ENCODE data around the gene GBP6.
"Not testable (repeated sequence)": the region's sequence is repeated elsewhere in the genome, so short reads cannot be mapped to it uniquely, and the experiment has no call there.

DNA sequence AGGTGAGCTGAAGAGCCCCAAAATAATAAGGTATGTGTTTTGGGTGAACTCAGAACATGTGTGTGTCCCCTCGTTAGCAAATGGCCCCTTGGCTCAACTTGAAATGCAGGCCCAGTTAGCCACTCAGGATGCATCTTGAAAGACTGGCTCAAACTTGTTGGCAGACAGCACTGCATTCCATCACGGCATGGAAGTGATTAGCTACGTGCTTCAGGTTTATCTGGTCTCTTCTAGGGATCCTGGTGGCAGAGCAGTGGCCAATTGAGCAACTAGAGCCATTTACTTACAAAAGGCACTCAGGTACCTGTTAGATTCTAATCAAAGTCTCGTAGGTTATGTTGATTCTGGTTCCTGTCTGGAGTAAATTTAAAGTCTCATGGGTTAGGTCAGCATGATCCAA, 65.8 kb downstream of the GBP6 start:
- TF ChIP-seq RAD21 (IDR thresholded peaks at IDR 0.05); SP1 (IDR thresholded peaks at IDR 0.05); GABPA (IDR thresholded peaks at IDR 0.05 in 1 of 2, conservative IDR thresholded peaks at IDR 0.05 in 1 of 2); TAF1 (conservative IDR thresholded peaks at IDR 0.05); YY1 (IDR thresholded peaks at IDR 0.05): not testable (repeated sequence)
- TF ChIP-seq, protein P1, sequence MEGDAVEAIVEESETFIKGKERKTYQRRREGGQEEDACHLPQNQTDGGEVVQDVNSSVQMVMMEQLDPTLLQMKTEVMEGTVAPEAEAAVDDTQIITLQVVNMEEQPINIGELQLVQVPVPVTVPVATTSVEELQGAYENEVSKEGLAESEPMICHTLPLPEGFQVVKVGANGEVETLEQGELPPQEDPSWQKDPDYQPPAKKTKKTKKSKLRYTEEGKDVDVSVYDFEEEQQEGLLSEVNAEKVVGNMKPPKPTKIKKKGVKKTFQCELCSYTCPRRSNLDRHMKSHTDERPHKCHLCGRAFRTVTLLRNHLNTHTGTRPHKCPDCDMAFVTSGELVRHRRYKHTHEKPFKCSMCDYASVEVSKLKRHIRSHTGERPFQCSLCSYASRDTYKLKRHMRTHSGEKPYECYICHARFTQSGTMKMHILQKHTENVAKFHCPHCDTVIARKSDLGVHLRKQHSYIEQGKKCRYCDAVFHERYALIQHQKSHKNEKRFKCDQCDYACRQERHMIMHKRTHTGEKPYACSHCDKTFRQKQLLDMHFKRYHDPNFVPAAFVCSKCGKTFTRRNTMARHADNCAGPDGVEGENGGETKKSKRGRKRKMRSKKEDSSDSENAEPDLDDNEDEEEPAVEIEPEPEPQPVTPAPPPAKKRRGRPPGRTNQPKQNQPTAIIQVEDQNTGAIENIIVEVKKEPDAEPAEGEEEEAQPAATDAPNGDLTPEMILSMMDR (IDR thresholded peaks at IDR 0.05; ENCODE audit: low read depth, low read length, missing input control), result not testable (repeated sequence)
- TF ChIP-seq, protein P2, sequence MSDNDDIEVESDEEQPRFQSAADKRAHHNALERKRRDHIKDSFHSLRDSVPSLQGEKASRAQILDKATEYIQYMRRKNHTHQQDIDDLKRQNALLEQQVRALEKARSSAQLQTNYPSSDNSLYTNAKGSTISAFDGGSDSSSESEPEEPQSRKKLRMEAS (IDR thresholded peaks at IDR 0.05), result not testable (repeated sequence)

Measured in liver (tissue), 3 donors.